Uterus (tissue), 2 donors: ENCODE measurements around the gene ADI1.

Experiments used
- POLR2A ChIP-seq, 2 donors: fragments of 450-650 bp; IDR thresholded peaks; one replicate each; pipeline ENCODE4 v1.6.1; 2016; ENCODE audit warnings: antibody characterized with exemption in 2 of 2, mild to moderate bottlenecking in 1 of 2, moderate library complexity in 1 of 2
- TF ChIP-seq, protein P1 (sequence below), 4 experiments: fragments of 200-600 bp in 2 of 4; fragments of 450-650 bp in 2 of 4; sonication (generic) in 2 of 4; IDR thresholded peaks; one replicate each; pipeline ENCODE4 v1.5.1; 2016 to 2019; ENCODE audit warnings: antibody characterized with exemption in 4 of 4, mild to moderate bottlenecking in 2 of 4, moderate library complexity in 1 of 4

- TF ChIP-seq, protein P1, sequence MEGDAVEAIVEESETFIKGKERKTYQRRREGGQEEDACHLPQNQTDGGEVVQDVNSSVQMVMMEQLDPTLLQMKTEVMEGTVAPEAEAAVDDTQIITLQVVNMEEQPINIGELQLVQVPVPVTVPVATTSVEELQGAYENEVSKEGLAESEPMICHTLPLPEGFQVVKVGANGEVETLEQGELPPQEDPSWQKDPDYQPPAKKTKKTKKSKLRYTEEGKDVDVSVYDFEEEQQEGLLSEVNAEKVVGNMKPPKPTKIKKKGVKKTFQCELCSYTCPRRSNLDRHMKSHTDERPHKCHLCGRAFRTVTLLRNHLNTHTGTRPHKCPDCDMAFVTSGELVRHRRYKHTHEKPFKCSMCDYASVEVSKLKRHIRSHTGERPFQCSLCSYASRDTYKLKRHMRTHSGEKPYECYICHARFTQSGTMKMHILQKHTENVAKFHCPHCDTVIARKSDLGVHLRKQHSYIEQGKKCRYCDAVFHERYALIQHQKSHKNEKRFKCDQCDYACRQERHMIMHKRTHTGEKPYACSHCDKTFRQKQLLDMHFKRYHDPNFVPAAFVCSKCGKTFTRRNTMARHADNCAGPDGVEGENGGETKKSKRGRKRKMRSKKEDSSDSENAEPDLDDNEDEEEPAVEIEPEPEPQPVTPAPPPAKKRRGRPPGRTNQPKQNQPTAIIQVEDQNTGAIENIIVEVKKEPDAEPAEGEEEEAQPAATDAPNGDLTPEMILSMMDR (IDR thresholded peaks at IDR 0.05) = no peak
- TF ChIP-seq POLR2A (IDR thresholded peaks at IDR 0.05) = no peak
Measured at GRCh38 chr2:3457524-3458395, 61.6 kb downstream of the ADI1 start.
